ENCODE measurements around the gene CELSR2.

DNA sequence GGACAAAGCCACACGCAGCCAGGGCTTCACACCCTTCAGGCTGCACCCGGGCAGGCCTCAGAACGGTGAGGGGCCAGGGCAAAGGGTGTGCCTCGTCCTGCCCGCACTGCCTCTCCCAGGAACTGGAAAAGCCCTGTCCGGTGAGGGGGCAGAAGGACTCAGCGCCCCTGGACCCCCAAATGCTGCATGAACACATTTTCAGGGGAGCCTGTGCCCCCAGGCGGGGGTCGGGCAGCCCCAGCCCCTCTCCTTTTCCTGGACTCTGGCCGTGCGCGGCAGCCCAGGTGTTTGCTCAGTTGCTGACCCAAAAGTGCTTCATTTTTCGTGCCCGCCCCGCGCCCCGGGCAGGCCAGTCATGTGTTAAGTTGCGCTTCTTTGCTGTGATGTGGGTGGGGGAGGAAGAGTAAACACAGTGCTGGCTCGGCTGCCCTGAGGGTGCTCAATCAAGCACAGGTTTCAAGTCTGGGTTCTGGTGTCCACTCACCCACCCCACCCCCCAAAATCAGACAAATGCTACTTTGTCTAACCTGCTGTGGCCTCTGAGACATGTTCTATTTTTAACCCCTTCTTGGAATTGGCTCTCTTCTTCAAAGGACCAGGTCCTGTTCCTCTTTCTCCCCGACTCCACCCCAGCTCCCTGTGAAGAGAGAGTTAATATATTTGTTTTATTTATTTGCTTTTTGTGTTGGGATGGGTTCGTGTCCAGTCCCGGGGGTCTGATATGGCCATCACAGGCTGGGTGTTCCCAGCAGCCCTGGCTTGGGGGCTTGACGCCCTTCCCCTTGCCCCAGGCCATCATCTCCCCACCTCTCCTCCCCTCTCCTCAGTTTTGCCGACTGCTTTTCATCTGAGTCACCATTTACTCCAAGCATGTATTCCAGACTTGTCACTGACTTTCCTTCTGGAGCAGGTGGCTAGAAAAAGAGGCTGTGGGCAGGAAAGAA is 25.5 kb downstream of the CELSR2 start:
- TF ChIP-seq TAF1 (IDR thresholded peaks at IDR 0.05; ENCODE audit: borderline replicate concordance, insufficient read depth, low read length) = no peak
- TF ChIP-seq, protein P1, sequence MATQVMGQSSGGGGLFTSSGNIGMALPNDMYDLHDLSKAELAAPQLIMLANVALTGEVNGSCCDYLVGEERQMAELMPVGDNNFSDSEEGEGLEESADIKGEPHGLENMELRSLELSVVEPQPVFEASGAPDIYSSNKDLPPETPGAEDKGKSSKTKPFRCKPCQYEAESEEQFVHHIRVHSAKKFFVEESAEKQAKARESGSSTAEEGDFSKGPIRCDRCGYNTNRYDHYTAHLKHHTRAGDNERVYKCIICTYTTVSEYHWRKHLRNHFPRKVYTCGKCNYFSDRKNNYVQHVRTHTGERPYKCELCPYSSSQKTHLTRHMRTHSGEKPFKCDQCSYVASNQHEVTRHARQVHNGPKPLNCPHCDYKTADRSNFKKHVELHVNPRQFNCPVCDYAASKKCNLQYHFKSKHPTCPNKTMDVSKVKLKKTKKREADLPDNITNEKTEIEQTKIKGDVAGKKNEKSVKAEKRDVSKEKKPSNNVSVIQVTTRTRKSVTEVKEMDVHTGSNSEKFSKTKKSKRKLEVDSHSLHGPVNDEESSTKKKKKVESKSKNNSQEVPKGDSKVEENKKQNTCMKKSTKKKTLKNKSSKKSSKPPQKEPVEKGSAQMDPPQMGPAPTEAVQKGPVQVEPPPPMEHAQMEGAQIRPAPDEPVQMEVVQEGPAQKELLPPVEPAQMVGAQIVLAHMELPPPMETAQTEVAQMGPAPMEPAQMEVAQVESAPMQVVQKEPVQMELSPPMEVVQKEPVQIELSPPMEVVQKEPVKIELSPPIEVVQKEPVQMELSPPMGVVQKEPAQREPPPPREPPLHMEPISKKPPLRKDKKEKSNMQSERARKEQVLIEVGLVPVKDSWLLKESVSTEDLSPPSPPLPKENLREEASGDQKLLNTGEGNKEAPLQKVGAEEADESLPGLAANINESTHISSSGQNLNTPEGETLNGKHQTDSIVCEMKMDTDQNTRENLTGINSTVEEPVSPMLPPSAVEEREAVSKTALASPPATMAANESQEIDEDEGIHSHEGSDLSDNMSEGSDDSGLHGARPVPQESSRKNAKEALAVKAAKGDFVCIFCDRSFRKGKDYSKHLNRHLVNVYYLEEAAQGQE (IDR thresholded peaks at IDR 0.05; ENCODE audit: insufficient read depth in 1 of 2, low read depth in 2 of 2, low read length in 2 of 2) = no peak
